GM12892 (cell line): Measurements from ENCODE around the gene FTO.

Source experiments
- DNase-seq: peaks from one replicate; pipeline ENCODE4 v3.0.0; 2011; ENCODE audit not compliant: insufficient read length
- FAIRE-seq: peaks from 2 replicates; lab custom pipeline; 2011; peaks lifted over from hg19 to GRCh38; lab: Jason Lieb, UNC
- POLR2A ChIP-seq: IDR thresholded peaks from 2 replicates; pipeline ENCODE4 v1.6.1; 2011; ENCODE audit warnings: low read depth, low read length, control low read depth
- POLR2AphosphoS5 ChIP-seq: IDR thresholded peaks from 2 replicates; pipeline ENCODE4 v1.6.1; 2011; ENCODE audit warnings: low read depth, low read length, control low read depth
- TAF1 ChIP-seq: IDR thresholded peaks from 2 replicates; pipeline ENCODE4 v1.6.1; 2011; ENCODE audit warnings: low read depth, mild to moderate bottlenecking, control low read depth, low read length, borderline replicate concordance

The FTO gene

GRCh38 chr16:54200720-54201119, 496.8 kb downstream of the FTO start:
- no peak for FAIRE-seq
- TF ChIP-seq POLR2AphosphoS5 (no peak), TAF1 (no peak), POLR2A (no peak)
- no peak for DNase-seq

- FAIRE-seq (no peak), DNase-seq (no peak)
- TF ChIP-seq POLR2AphosphoS5 (no peak), POLR2A (no peak), TAF1 (no peak)
Measured at GRCh38 chr16:54201200-54201599, 497.2 kb downstream of the FTO start.
